Ovary (tissue), 9 donors: ENCODE results near the gene HSPB1. TPM values are rescaled to one million over a fixed set of nuclear protein-coding genes. Genes with fewer than 3 reads are reported as not detected.
A peak's percentile ranks its signal among the peaks of the same experiment; 100 is the strongest.

Experiments
- DNase-seq, 5 donors: peaks; one replicate each; pipeline ENCODE4 v3.0.0-alpha.2; 2019 to 2020
- H3K27ac ChIP-seq, 2 donors: fragments of 200-600 bp; one replicate each; pipeline versions ENCODE4 v1.5.1 to v1.8.0; 2019 to 2022
- H3K27me3 ChIP-seq: fragments of 200-600 bp; one replicate; pipeline ENCODE4 v1.8.0; 2022
- H3K36me3 ChIP-seq: fragments of 200-600 bp; sonication (generic); one replicate; pipeline ENCODE4 v1.5.1; 2019
- H3K4me1 ChIP-seq: one replicate; pipeline ENCODE4 v1.8.1; 2013; ENCODE audit warnings: mild to moderate bottlenecking, moderate library complexity; ENCODE audit not compliant: insufficient read depth
- H3K4me3 ChIP-seq: fragments of 200-600 bp; sonication (generic); one replicate; pipeline ENCODE4 v1.5.1; 2017
- H3K9me3 ChIP-seq, 2 donors: fragments of 200-600 bp in 1 of 2; sonication (generic) in 1 of 2; one replicate each; pipeline versions ENCODE4 v1.5.1 to v1.8.1; 2013 to 2019; ENCODE audit warnings: mild to moderate bottlenecking in 1 of 2, moderate library complexity in 1 of 2
- CTCF ChIP-seq, 3 donors: fragments of 450-650 bp in 2 of 3; fragments of 200-600 bp in 1 of 3; IDR thresholded peaks; one replicate each; pipeline versions ENCODE4 v1.5.1 to v1.8.0; 2016 to 2022; ENCODE audit warnings: antibody characterized with exemption in 3 of 3, mild to moderate bottlenecking in 1 of 3
- EP300 ChIP-seq: sonication (generic); formaldehyde crosslinking; IDR thresholded peaks from one replicate; pipeline ENCODE4 v1.6.1; 2017; ENCODE audit warnings: antibody characterized with exemption
- POLR2A ChIP-seq: fragments of 450-650 bp; IDR thresholded peaks from one replicate; pipeline ENCODE4 v1.6.1; 2017; ENCODE audit warnings: antibody characterized with exemption, mild to moderate bottlenecking, moderate library complexity
- WGBS, 3 donors: extraction: QIAGEN DNeasy Blood & Tissue Kit in 1 of 3; methylation state at CpG; one replicate each; pipeline versions ENCODE4 v1.1.5 to v1.1.7; 2013 to 2017; 5-methylcytosine and 5-hydroxymethylcytosine counted together
- intact Hi-C, 4 donors: fragments of 100-400 bp; cut with DNase I; formaldehyde crosslinking; loops; one replicate each; pipeline versions ENCODE4 v1.11.0 to v1.15.1; 2022 to 2023
- polyA plus RNA-seq, 2 donors: library from polyadenylated mRNA; stranded (reverse); fragments of 200-250 nt in 1 of 2; fragments of 350-450 nt in 1 of 2; fragmentation: Illumina TruSeq in 1 of 2; extraction: RNeasy Lipid Tissue Mini Kit (QIAGEN cat#74804) in 1 of 2; gene quantifications; one replicate each; pipeline ENCODE4 v1.2.3, GENCODE V29; 2013 to 2014
- total RNA-seq, 7 donors: library from RNA; depleted of rRNA in 2 of 7; stranded (reverse); fragments of >200 nt in 2 of 7; fragmentation: NEBNext Ultra II Directional in 3 of 7; extraction: Animal tissue kit (Norgen Biotek cat#: 25700) in 3 of 7; gene quantifications; one replicate each; pipeline versions ENCODE4 v1.1.0 to v1.2.4, GENCODE V29; 2016 to 2023
- donor health status: DM: no; HTN: no; CAD: no; lungs with moderate emphysema.
- donor health status: DM: no; HTN: no; CAD: no.
- donor health status: Bipolar disorder and iron deficiency.
- donor health status: DM: yes; HTN: yes; CAD: no.
- donor health status: DM: no; HTN: no; CAD: no.
- donor health status: DM: yes; HTN: yes; CAD: no.

The HSPB1 gene
- total and polyA plus RNA-seq, 9 donors, result 5.7 to 913 (median 430) TPM

GRCh38 chr7:76317782-76318487, 15.5 kb downstream of the HSPB1 start:
- H3K4me1 ChIP-seq, result peaks cover 2% of the 10 kb centered on the region
- H3K27me3 ChIP-seq, result no peaks in the 10 kb centered on the region
- DNase-seq, result peak; percentile 95 to 97 (median 97)
- H3K36me3 ChIP-seq, result no peaks in the 10 kb centered on the region
- H3K4me3 ChIP-seq, result peak overlapping the region; percentile 60
- intact Hi-C loops, result loop anchor here in 3 of 4 donors (2.0 to 10.0 kb wide), 4 partner anchors 39 to 153 kb away; partner anchors contain the start of gene YWHAG (in 2 of the 3)
- no peaks in the 10 kb centered on the region for H3K9me3 ChIP-seq
- TF ChIP-seq CTCF (IDR thresholded peaks at IDR 0.05) (peak in 1 of 3 donors; percentile 23), EP300 (no peak), POLR2A (peak; percentile 75)
- 0 to 1% (median 0%) methylated on average over 31 to 50 of the region's 50 CpGs for WGBS, 3 donors
- H3K27ac ChIP-seq, result peak overlapping the region; percentile 92 to 97

GRCh38 chr7:76318488-76319353, 16.2 kb downstream of the HSPB1 start:
- peak; percentile 70 to 86 (median 78) for DNase-seq
- intact Hi-C loops, result loop anchor here in 3 of 4 donors (2.0 to 10.0 kb wide), 4 partner anchors 39 to 154 kb away; partner anchors contain the start of gene YWHAG (in 2 of the 3)
- Histone ChIP-seq H3K36me3 (no peaks in the 10 kb centered on the region), H3K4me3 (peak overlapping the region; percentile 60), H3K27ac (peak overlapping the region; percentile 92 to 97), H3K9me3 (no peaks in the 10 kb centered on the region), H3K4me1 (peaks cover 2% of the 10 kb centered on the region), H3K27me3 (no peaks in the 10 kb centered on the region)
- TF ChIP-seq POLR2A, result no peak
- TF ChIP-seq CTCF (IDR thresholded peaks at IDR 0.05), result peak; percentile 22 to 45 (median 44)
- 1 to 3% (median 2%) methylated on average over 25 of the region's 25 CpGs for WGBS, 3 donors

GRCh38 chr7:76325092-76325491, 22.6 kb downstream of the HSPB1 start:
- no peaks in the 10 kb centered on the region for H3K36me3 ChIP-seq
- H3K27me3 ChIP-seq, result no peaks in the 10 kb centered on the region
- H3K27ac ChIP-seq, result no peak overlapping the region
- H3K4me1 ChIP-seq, result peaks cover 4% of the 10 kb centered on the region
- intact Hi-C loops, result no loop called here
- no peak for TF ChIP-seq CTCF (IDR thresholded peaks at IDR 0.05)
- TF ChIP-seq EP300, result no peak
- TF ChIP-seq POLR2A, result no peak
- H3K9me3 ChIP-seq, result no peaks in the 10 kb centered on the region
- WGBS, 3 donors, result 94 to 97% (median 94%) methylated on average over 11 of the region's 11 CpGs
- DNase-seq, result peak in 1 of 5 donors; percentile 13
- no peak overlapping the region for H3K4me3 ChIP-seq

- intact Hi-C loops, result no loop called here
- DNase-seq, result peak in 1 of 5 donors; percentile 12
- no peak overlapping the region for H3K27ac ChIP-seq
- H3K4me1 ChIP-seq, result peaks cover 4% of the 10 kb centered on the region
- TF ChIP-seq CTCF (IDR thresholded peaks at IDR 0.05) (no peak), EP300 (no peak), POLR2A (no peak)
- no peak overlapping the region for H3K4me3 ChIP-seq
- H3K27me3 ChIP-seq, result no peaks in the 10 kb centered on the region
- no peaks in the 10 kb centered on the region for H3K36me3 ChIP-seq
- H3K9me3 ChIP-seq, result no peaks in the 10 kb centered on the region
- 85 to 93% (median 86%) methylated on average over 5 of the region's 5 CpGs for WGBS, 3 donors
Observed at GRCh38 chr7:76325811-76326210, 23.3 kb downstream of the HSPB1 start.
